Posterior vena cava (tissue), 2 donors: ENCODE measurements around the gene PPIA. TPM values are rescaled to one million over a fixed set of nuclear protein-coding genes. Genes with fewer than 3 reads are reported as not detected.

Experiments used
- DNase-seq: peaks from one replicate; pipeline ENCODE4 v3.0.0-alpha.2; 2020; ENCODE audit warnings: low spot score
- intact Hi-C, 2 donors: fragments of 100-400 bp; cut with DNase I; formaldehyde crosslinking; loops; one replicate each; pipeline versions ENCODE4 v1.14.1 to v1.14.2; 2022 to 2023
- long read RNA-seq, 2 donors: library from polyadenylated mRNA; unstranded; transcript quantifications; one replicate each; pipeline ENCODE4 v2.0.0, GENCODE V29; 2020 to 2021
- total RNA-seq, 2 donors: library from RNA; stranded (reverse); fragmentation: NEBNext Ultra II Directional; extraction: Animal tissue kit (Norgen Biotek cat#: 25700); gene quantifications; one replicate each; pipeline ENCODE4 v1.2.1, GENCODE V29; 2021
- donor health status: DM: yes; HTN: yes; CAD: no.
- donor health status: DM: yes; HTN: yes; CAD: no.

The PPIA gene
- 1,000 to 10,000 TPM in 1 of 2 donors, 100 to 1,000 TPM in 1; 961 to 1,030 TPM for total RNA-seq
- long read RNA-seq, donor 1, transcript PPIA-204 (5 exons, 2,238 nt): major isoform, 244 of 260 reads
- long read RNA-seq, donor 1, partial matches to known transcripts: 6 of 260 reads
- long read RNA-seq, donor 1, other reads (novel, unspliced or antisense): 2 of 260 reads
- long read RNA-seq, donor 2, transcript PPIA-208 (6 exons, 907 nt): minor isoform, 26 of 1,307 reads
- long read RNA-seq, donor 2, transcript PPIA-201 (6 exons, 818 nt): minor isoform, 27 of 1,307 reads
- long read RNA-seq, donor 2, transcript PPIA-204 (5 exons, 2,238 nt): major isoform, 1,231 of 1,307 reads
- long read RNA-seq, donor 2, partial matches to known transcripts: 12 of 1,307 reads
- long read RNA-seq, donor 2, other reads (novel, unspliced or antisense): 11 of 1,307 reads

DNA sequence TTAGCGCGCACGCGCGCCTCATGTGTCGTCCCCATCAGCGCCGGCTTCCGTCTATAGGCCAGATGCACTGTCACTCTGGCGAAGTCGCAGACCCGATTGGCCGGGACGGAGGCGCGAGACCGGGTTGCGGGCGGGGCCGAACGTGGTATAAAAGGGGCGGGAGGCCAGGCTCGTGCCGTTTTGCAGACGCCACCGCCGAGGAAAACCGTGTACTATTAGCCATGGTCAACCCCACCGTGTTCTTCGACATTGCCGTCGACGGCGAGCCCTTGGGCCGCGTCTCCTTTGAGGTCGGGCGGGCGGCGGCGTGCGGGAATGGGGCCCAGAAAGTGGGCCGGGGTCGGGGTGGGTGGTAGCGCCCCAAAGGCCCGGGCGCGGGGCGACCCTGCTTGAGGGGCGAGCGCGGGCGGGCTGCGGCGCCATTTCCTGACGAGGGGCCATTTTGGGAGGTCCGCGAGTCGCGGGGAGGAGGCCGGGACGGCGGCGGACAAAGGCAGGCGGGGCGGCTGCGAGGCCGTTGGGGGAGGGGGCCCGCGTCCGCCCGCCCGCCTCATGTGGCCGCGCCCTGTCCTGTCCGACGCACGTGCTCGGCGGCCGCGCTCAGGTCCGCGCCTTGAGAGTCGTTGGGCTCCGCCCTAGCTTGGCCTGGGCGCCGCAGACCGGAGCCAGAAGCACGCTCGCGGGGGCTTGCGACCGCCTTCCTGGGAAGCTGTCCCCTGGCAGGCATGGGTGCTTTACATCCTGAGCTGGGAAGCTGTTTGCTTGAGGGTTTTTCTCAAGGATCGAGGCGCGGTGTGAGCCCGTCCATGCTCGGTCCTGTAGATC, at the start of gene PPIA:
TSS of gene PPIA (plus strand) at position 178 of the 825 bp plus-strand sequence. CDS start at position 222, 44 bp downstream.
- DNase-seq: peak; percentile 100
- intact Hi-C loops: loop anchor here in 1 of 2 donors (10.0 kb wide), 1 partner anchor 48 kb away; the partner anchor contains the start of gene H2AZ2

DNA sequence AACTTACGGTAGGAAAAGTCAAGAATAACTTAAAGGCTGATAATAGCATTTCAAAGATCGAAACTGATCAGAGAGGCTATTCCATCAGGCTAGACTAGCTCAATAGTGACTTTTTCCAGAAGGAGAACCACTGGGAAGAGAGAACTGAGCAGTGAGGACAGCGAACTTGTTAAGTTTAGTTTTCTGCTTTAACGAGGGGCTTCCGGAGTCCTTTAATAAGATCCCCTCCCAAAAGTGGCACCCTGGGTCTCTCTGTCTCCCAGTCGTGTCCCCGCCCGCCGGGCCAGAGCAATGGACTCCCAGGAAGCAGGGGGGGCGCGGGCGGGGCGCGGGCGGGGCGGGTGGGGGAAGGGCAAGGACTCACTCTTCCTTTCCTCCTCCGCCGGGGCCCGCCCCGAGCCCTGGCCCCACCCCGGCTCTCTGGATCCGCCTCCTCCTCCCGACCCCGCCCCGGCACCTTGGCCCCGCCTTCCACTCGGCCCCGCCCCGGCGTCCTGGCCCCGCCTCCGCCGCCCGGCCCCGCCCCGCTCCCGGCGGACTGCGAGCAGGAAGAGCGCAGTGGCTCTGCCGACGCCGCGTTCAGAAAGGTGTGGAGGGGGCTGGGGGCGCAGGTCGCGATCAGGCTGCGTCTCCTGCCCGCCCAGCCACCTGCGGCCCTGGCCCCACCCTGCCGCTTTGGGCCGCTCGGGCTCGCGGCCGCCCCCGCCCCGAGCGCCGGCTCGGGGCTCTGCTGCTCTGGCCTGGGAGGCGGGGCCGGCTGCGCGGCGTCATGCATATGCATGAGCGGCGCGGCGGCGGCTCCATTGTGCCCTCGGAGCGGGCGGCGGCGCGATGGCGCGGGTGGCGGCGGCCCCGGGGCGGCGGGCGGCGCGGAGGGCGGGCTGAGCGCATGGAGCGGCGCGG, 48.2 kb upstream of the PPIA start, which contains the start of gene ZMIZ2:
TSS of gene ZMIZ2 (plus strand) at position 803 of the 903 bp plus-strand sequence. CDS start 7,403 bp downstream, outside the sequence.
- peak; percentile 98 for DNase-seq
- intact Hi-C loops: no loop called here

DNA sequence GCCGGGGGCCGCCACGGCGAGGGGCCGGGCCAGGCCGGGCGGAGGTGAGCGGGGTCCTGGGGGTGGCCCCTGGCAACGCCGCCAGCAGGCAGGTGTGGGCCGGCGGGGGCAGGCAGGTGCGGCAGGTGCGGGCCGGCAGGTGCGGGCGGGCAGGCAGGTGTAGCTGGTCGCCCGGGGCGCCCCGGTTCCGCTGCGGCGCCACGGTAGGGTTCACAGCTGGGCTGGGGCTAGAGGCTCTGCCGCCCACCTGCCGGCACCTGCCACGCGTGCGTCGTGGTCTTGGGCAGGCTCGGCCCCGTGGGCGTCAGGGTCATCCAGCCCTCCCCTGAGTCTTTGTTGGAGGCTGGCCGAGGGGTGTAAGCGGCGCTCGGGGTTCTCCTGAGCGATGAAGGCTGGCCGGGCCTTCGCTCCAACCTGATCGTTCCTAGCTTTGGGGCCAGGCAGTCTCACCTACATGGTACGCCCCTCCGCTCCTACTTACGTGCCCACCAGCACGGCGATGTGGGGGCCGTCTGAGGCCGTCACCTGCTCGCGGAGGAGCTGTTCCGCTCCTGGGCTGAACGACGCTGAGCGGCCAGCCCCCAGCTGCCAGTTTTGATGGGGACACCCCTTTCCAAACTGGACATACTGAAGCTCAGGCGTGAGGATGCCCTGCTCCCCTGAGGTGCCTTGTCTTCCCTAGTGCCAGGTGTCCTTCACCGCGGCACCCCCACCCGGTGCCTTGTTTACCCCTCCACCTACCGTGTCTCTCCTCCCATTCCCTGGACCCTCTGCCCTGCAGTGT, 47.3 kb upstream of the PPIA start:
- intact Hi-C loops: no loop called here

DNA sequence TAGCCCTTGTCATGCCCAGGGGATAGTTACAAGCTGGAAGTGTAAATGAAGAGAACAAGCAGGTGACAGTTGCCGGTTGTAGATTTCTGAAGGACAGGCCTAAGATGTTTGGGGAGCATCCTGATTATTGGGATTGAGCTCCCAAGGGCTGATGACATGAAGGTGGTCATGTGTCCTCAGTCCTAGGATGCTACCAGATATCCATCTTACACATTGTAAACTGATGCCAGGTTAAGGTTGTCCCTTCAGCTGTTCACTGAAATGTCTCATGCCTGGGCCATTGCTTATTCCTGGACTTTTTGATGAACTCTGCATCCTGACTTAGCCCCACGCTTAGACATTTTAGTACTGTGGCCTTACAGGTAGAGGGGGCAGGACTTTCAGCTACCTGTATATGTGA, 46.5 kb upstream of the PPIA start:
- DNase-seq: no peak
- intact Hi-C loops: loop anchor here (10.0 kb wide), 2 partner anchors 85 to 145 kb away; partner anchors contain the start of gene OGDH (in 1 of the 2)

More for the DNA sequence above, 47.3 kb upstream of the PPIA start:
- DNase-seq: no peak

DNA sequence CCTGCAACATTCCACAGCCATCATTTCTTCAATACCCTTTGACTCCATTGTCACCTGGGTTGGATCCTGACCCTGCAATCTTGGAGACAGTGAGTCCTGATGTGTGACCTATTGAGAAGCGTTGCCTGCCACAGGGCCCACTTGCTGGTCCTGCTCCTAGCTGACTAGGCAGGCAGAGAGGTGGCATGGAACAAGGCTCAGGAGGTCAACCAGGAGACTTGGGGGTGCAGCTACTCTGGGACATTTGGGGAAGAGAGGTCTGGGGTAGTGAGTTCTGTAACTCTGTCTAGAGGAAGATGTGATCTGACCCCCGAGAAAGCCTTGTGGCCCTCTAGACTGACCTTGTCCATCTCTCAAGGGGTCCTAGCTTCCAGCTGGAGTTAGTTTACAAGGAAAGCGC, 46.1 kb upstream of the PPIA start:
- no peak for DNase-seq
- intact Hi-C loops: loop anchor here (10.0 kb wide), 2 partner anchors 84 to 146 kb away; partner anchors contain the start of gene OGDH (in 1 of the 2)

DNA sequence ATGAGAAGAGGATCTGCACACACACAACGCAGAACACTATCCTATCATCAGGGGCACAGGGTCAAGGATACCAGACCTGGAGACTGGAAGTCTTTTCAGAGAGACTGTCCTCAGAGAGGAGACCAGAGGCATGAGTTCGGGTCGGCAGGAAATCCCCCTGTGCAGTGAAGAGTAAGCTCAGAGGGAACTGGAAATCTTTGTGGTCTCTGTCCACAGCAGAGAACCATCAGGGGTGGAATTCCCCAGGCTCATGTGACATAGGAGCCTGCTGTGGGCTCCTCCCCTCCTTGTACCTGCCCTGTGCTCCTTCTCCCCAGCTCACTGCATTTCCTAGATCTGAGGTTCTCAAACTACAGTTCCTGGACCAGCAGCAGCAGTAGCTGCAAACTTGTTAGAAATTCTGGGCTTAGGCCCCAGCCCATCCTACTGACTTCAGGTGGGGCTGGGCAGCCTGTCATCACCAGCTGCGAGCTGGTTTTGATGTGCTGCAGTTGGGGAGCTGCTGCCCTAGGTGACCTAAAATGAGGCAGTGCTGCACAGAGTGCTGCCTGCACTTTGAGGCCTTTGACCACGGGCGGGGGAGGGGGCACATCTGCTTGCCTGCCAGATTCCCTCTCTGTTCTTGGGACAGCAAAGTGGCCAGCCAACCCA, 45.4 kb upstream of the PPIA start:
- intact Hi-C loops: loop anchor here (10.0 kb wide), 2 partner anchors 84 to 146 kb away; partner anchors contain the start of gene OGDH (in 1 of the 2)
- DNase-seq: no peak

DNA sequence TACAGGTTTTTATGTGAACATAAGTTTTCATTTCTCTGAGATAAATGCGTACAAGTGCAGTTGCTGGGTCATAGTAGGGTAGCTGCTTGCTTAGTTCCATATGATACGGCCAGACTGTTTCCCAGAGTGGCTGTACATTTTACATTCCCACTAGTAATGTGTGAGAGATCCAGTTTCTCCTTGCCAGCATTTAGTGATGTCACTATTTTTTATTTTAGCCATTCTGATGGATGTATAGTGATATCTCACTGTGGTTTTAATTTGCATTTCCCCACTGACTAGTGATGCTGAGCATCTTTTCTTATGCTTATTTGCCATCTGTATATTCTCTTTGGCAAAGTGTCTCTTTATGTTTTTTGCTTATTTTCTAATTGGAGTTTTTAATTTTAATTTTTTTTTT, 43.7 kb upstream of the PPIA start:
- intact Hi-C loops: loop anchor here (10.0 kb wide), 2 partner anchors 82 to 148 kb away; partner anchors contain the start of gene OGDH (in 1 of the 2)
- DNase-seq: no peak

DNA sequence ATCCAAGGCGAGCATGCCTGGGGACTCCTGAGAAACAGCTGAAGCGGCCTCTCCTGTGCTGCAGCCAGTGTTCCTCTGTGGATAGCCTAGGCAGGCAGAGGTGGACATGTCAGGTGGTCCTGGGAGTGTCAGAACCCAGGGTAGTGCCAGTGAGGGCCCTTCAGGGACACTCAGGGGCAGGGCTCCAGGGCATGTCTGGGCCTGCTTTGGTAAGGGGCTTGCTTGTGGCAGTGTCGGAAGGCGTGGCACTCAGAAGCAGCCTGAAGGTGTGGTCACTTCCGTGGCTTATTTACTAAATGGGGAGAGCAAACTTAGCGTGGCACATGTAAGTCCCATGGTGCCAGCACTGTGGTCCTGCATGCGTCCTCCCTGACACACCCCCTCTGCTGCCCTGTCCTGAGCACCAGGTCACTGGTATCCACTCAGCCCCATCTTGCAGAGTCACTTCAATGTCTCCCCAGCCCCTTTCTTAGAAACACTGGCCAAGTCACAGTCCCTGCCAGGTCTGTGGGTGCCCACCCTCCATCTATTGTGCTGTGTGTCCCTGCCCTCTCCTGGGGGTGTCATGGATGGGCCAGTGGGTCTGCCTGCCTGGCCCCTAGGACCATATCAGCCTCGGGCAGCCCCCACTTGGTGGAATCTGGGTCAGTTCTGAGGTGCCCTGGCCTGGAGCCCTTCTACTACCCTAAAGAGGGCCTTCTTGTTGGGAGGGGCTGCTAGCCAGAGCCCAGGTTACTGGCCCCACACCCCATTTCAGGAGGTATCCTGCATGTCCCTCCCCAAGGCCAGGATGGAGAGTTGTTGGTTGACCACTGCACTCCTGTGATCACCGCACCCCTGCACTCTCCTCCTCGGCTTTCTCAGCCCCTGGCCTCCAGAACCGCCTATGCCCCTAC, 41.4 kb upstream of the PPIA start:
- peak; percentile 54 for DNase-seq
- intact Hi-C loops: loop anchor here (10.0 kb wide), 2 partner anchors 80 to 150 kb away; partner anchors contain the start of gene OGDH (in 1 of the 2)

DNA sequence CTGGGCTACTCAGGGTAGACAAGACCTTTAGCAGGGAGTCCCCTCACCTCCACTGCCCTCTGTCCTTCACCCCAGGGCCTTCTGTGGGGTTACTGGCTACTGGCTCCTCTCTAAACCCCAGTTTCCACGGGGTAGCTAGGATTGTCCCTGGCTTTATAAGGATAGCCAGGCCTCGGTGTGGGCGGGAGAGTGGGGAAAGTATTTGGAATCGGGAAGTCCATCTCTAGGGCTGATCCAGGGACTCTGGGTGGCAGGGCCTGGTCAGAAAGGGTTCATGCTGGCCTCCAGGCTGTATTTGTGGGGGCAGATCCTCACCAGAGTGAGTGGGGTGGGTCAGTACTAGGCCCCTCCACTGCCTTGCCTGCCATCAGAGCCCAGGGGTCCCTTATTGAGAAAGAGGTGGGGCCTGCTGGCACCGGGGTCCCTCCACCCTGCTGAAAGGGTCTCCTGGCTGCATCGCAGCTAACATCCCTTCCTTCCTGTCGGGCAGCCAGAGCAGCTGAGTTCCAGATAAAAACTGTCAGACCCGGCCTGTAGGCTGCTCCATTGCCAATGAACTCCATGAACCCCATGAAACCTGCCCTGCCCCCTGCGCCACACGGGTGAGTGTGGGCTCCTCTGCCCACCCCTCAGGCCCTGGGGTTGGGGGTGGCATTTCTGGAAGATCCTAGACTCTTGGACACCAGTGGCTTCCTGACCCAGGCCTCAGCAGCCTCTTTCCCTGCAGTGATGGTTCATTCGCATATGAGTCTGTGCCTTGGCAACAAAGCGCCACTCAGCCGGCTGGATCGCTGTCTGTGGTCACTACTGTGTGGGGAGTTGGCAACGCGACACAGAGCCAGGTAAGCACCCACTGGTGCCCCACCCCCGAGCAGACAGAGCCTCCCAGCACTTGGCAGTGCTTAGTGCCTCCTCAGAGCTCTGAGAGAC, 40.5 kb upstream of the PPIA start:
- intact Hi-C loops: loop anchor here (10.0 kb wide), 2 partner anchors 79 to 151 kb away; partner anchors contain the start of gene OGDH (in 1 of the 2)
- peak; percentile 72 for DNase-seq

DNA sequence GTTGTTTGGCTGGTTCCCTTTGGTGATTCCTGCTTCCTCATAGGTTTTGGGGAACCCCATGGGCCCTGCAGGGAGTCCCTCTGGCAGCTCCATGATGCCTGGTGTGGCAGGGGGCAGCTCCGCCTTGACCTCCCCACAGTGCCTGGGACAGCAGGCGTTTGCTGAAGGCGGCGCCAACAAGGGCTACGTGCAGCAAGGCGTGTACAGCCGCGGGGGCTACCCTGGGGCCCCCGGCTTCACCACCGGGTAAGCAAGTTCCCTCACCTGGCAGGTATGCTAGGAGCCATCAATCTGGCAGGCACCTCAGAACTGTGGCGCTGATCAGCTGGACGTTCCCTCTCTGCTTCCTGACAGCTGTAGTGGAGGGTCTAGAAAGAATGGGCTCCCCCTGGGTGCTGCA, 39.6 kb upstream of the PPIA start:
- no peak for DNase-seq
- intact Hi-C loops: loop anchor here (10.0 kb wide), 2 partner anchors 78 to 152 kb away; partner anchors contain the start of gene OGDH (in 1 of the 2)

DNA sequence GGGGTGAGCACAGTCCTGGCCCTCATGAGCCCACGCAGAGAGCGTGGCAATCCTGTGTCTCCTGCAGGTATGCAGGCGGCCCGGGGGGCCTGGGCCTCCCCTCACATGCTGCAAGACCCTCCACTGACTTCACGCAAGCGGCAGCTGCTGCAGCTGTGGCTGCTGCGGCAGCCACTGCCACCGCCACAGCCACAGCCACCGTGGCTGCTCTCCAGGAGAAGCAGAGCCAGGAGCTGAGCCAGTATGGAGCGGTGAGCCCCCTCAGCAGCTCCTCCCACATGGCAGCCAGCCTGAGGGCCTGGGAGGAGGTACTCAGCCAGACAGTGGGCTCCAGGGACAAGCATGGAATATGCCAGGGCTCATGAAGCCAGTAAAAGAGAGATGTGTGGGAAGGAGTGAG, 39.2 kb upstream of the PPIA start:
- DNase-seq: no peak
- intact Hi-C loops: loop anchor here (10.0 kb wide), 2 partner anchors 77 to 153 kb away; partner anchors contain the start of gene OGDH (in 1 of the 2)

DNA sequence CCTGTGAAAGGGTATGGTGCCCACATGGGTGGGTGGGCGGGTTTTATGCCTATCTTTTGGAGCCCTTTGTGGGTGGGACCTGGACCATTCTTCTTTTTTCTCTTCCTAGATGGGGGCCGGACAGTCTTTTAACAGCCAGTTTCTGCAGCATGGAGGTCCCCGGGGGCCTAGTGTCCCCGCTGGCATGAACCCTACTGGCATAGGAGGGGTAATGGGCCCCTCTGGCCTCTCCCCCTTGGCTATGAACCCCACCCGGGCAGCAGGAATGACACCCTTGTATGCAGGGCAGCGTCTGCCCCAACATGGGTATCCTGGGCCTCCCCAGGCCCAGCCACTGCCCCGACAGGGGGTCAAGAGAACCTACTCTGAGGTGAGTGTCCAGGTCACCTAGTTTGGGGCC, 38.7 kb upstream of the PPIA start:
- DNase-seq: no peak
- intact Hi-C loops: loop anchor here (10.0 kb wide), 2 partner anchors 77 to 153 kb away; partner anchors contain the start of gene OGDH (in 1 of the 2)

DNA sequence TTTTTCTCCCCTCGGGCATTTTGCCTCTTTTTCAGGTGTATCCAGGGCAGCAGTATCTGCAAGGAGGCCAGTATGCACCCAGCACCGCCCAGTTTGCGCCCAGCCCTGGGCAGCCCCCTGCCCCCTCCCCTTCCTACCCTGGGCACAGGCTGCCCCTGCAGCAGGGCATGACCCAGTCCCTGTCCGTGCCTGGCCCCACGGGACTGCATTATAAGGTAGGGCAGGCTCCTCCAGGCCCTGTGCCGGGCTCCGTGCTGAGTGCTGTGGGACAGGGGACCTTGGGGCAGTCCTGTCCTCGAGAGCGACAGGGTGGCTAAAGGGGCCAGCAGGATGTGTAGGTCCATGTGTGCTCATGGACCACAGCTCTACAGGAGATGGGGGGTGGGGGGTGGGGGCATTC, 37.2 kb upstream of the PPIA start:
- intact Hi-C loops: loop anchor here (10.0 kb wide), 2 partner anchors 76 to 154 kb away; partner anchors contain the start of gene OGDH (in 1 of the 2)
- DNase-seq: no peak

DNA sequence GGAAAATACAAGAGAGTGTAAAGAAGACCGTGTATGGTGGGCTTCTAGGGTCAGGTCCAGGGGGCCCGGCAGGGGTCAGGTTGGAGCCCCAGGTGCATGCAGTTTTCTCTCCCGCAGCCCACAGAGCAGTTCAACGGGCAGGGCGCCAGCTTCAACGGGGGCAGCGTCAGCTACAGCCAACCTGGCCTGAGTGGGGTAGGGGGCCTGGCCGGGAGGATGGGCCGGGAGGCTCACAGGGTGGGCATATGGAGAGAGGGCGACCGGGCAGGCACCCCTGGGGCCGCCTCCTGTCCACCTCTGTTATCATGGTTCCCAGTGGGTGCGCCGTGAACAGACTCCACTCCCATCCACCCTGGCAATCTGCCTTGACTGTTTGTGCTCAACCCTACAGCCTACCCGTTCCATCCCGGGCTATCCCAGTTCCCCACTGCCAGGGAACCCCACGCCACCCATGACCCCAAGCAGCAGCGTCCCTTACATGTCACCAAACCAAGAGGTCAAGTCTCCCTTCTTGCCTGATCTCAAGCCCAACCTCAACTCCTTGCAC, 36.4 kb upstream of the PPIA start:
- intact Hi-C loops: no loop called here
- DNase-seq: no peak
